K562 (cell line): ENCODE measurements around the gene RABGAP1L. TPM values are rescaled to one million over a fixed set of nuclear protein-coding genes. Genes with fewer than 3 reads are reported as not detected.
"Not testable (repeated sequence)": the region's sequence is repeated elsewhere in the genome, so short reads cannot be mapped to it uniquely, and the experiment has no call there.

Source experiments
- ATAC-seq: fragments of 200-7000 bp; cut with Tn5 transposase; 3 replicates; pipeline ENCODE4 v1.9.1; 2020; ENCODE audit warnings: moderate library complexity
- BruUV-seq: library from RNA; stranded (reverse); fragments of 400-500 nt; replicated peaks from 2 replicates; lab custom pipeline; 2021; lab: Mats Ljungman, UMichigan
- CTCF ChIA-PET: fragments of 300-600 bp; formaldehyde crosslinking; extraction: SDS; loops from one replicate; lab custom pipeline; 2021; ENCODE audit warnings: low intra/inter-chr PET ratio; lab: Yijun Ruan, JAX
- POLR2A ChIA-PET: fragments of 300-600, 350-650 bp; sonication (Branson Sonifier 250); formaldehyde crosslinking; extraction: SDS; loops from one replicate; lab custom pipeline; 2021; ENCODE audit warnings: antibody characterized with exemption, inconsistent platforms; lab: Yijun Ruan, JAX
- DNase-seq, 4 experiments: peaks; one replicate each; pipeline versions ENCODE4 v3.0.0 to v3.0.0-alpha.2; 2011 to 2018; ENCODE audit warnings: low spot score in 3 of 4, mixed read lengths in 3 of 4; ENCODE audit errors: extremely low read depth in 1 of 4
- FAIRE-seq: peaks from 2 replicates; lab custom pipeline; 2011; peaks lifted over from hg19 to GRCh38; lab: Jason Lieb, UNC
- H2AFZ ChIP-seq: 2 replicates; pipeline ENCODE4 v1.6.0; 2011; ENCODE audit warnings: low read depth, low read length, control low read depth, inconsistent platforms
- H3K27ac ChIP-seq: fragments of 200-600 bp; 3 replicates; pipeline ENCODE4 v1.8.0; 2011; ENCODE audit warnings: low read depth, mild to moderate bottlenecking, control low read depth, inconsistent platforms, low read length, moderate library complexity, mixed read lengths; ENCODE audit errors: extremely low read depth
- H3K27me3 ChIP-seq, 2 experiments: fragments of 300-600 bp in 1 of 2; 2 replicates in 1 of 2; 3 replicates in 1 of 2; pipeline versions ENCODE4 v1.6.0 to v1.8.0; 2011; ENCODE audit warnings: inconsistent platforms in 2 of 2, low read length in 2 of 2, mild to moderate bottlenecking in 1 of 2, mixed read lengths in 1 of 2, moderate library complexity in 1 of 2; ENCODE audit not compliant: control insufficient read depth in 2 of 2, insufficient read depth in 2 of 2
- H3K36me3 ChIP-seq: fragments of 300-600 bp; 3 replicates; pipeline ENCODE4 v1.8.0; 2011; ENCODE audit warnings: mild to moderate bottlenecking, low read length, inconsistent platforms; ENCODE audit not compliant: control insufficient read depth, insufficient read depth
- H3K4me1 ChIP-seq, 2 experiments: fragments of 200-600 bp in 1 of 2; replicated peaks in 1 of 2; 2 replicates in 1 of 2; 3 replicates in 1 of 2; pipeline versions ENCODE4 v1.5.1 to v1.8.0; 2011; ENCODE audit warnings: inconsistent platforms in 2 of 2, low read length in 2 of 2, mild to moderate bottlenecking in 1 of 2, mixed read lengths in 1 of 2, moderate library complexity in 1 of 2; ENCODE audit not compliant: control insufficient read depth in 2 of 2, insufficient read depth in 2 of 2
- H3K4me2 ChIP-seq: 2 replicates; pipeline ENCODE4 v1.6.1; 2011; ENCODE audit warnings: low read length, control low read depth, inconsistent platforms, mixed read lengths; ENCODE audit not compliant: insufficient read depth
- H3K4me3 ChIP-seq: fragments of 200-600 bp; sonication (generic), shearing (Covaris generic); 2 replicates; pipeline ENCODE4 v1.5.1; 2016; ENCODE audit warnings: control low read depth, inconsistent platforms
- H3K79me2 ChIP-seq: fragments of 200-600 bp; 3 replicates; pipeline ENCODE4 v1.8.0; 2011; ENCODE audit warnings: low read length, inconsistent platforms; ENCODE audit not compliant: control insufficient read depth, insufficient read depth
- H3K9ac ChIP-seq, 2 experiments: 2 replicates each; pipeline versions ENCODE4 v1.6.0 to v1.6.1; 2011; ENCODE audit warnings: low read depth in 2 of 2, low read length in 2 of 2, control low read depth in 1 of 2, inconsistent platforms in 1 of 2, mild to moderate bottlenecking in 1 of 2, mixed read lengths in 1 of 2; ENCODE audit not compliant: insufficient read depth in 1 of 2
- H3K9me1 ChIP-seq: one replicate; pipeline ENCODE4 v1.6.0; 2011; ENCODE audit warnings: inconsistent platforms, mild to moderate bottlenecking, low read length, moderate library complexity; ENCODE audit not compliant: control insufficient read depth, insufficient read depth
- H3K9me3 ChIP-seq: replicated peaks from 2 replicates; pipeline ENCODE4 v1.5.1; 2011; ENCODE audit warnings: low read depth, low read length, inconsistent platforms; ENCODE audit not compliant: control insufficient read depth, insufficient read depth
- H4K20me1 ChIP-seq: replicated peaks from 2 replicates; pipeline ENCODE4 v1.6.1; 2011; ENCODE audit warnings: low read length, inconsistent platforms, mixed read lengths; ENCODE audit not compliant: control insufficient read depth, insufficient read depth
- BRD4 ChIP-seq: fragments of 200-600 bp; sonication (generic); IDR thresholded peaks from 2 replicates; pipeline ENCODE4 v1.6.1; 2017; ENCODE audit warnings: inconsistent platforms
- BRD9 ChIP-seq: fragments of 450-650 bp; IDR thresholded peaks from 2 replicates; pipeline ENCODE4 v1.6.1; 2018; ENCODE audit warnings: low read depth; ENCODE audit not compliant: partially characterized antibody
- C11orf30 ChIP-seq: fragments of 450-650 bp; IDR thresholded peaks from 2 replicates; pipeline ENCODE4 v1.6.1; 2016; ENCODE audit warnings: low read depth, mild to moderate bottlenecking
- EHMT2 ChIP-seq: fragments of 450-650 bp; IDR thresholded peaks from 2 replicates; pipeline ENCODE4 v1.6.1; 2018; ENCODE audit warnings: antibody characterized with exemption
- NFE2L1 ChIP-seq: fragments of 450-650 bp; IDR thresholded peaks from 2 replicates; pipeline ENCODE4 v1.6.1; 2016; ENCODE audit warnings: missing genetic modification characterization, low read depth, mild to moderate bottlenecking, missing compliant biosample characterization, moderate library complexity, borderline replicate concordance
- NR2C1 ChIP-seq, 2 experiments: fragments of 450-650 bp; IDR thresholded peaks; 2 replicates each; pipeline ENCODE4 v1.6.1; 2017; ENCODE audit warnings: mild to moderate bottlenecking in 2 of 2, antibody characterized with exemption in 1 of 2, inconsistent platforms in 1 of 2, missing compliant biosample characterization in 1 of 2, missing genetic modification characterization in 1 of 2
- NR2C2 ChIP-seq, 2 experiments: fragments of 200-800 bp in 1 of 2; sonication (Bioruptor generic) in 1 of 2; sonication (generic) in 1 of 2; formaldehyde crosslinking in 1 of 2; IDR thresholded peaks; 2 replicates each; pipeline versions ENCODE4 v1.6.1 to v1.8.0; 2016 to 2022; ENCODE audit warnings: mild to moderate bottlenecking in 1 of 2, missing compliant biosample characterization in 1 of 2, missing genetic modification characterization in 1 of 2, missing genetic modification reagents in 1 of 2
- SMARCA4 ChIP-seq: fragments of 450-650 bp; IDR thresholded peaks from 2 replicates; pipeline ENCODE4 v1.6.1; 2016
- TAF9B ChIP-seq: fragments of 450-650 bp; IDR thresholded peaks from 2 replicates; pipeline ENCODE4 v1.6.1; 2018; ENCODE audit warnings: mild to moderate bottlenecking; ENCODE audit not compliant: partially characterized antibody
- WGBS: fragments of 100-300 bp; shearing (Covaris generic); methylation state at CpG from one replicate; pipeline ENCODE4 v1.1.6; 2016; ENCODE audit warnings: low coverage, mixed read lengths; ENCODE audit not compliant: insufficient coverage; ENCODE audit errors: missing lambda C conversion rate; 5-methylcytosine and 5-hydroxymethylcytosine counted together
- in situ Hi-C: fragments of 300-500 bp; cut with MboI; formaldehyde crosslinking; loops from 4 replicates; pipeline ENCODE4 v1.15.0; 2018; ENCODE audit warnings: inconsistent platforms, mixed read lengths
- intact Hi-C: fragments of 100-400 bp; cut with micrococcal nuclease; formaldehyde crosslinking; loops from 2 replicates; pipeline ENCODE4 v1.14.2; 2022
- polyA plus RNA-seq, 8 experiments: library from polyadenylated mRNA; depleted of rRNA in 4 of 8; stranded (reverse) in 5 of 8; unstranded in 3 of 8; fragments of >200 nt; fragmentation: Nextera tagmentation in 2 of 8; fragmentation: Illumina TruSeq in 1 of 8; extraction: Ambion mirVana in 2 of 8; extraction: Trizol in 1 of 8; gene quantifications; 2 replicates each; pipeline versions ENCODE4 v1.2.1 to v1.2.3, GENCODE V29; 2011 to 2014; ENCODE audit warnings: inconsistent platforms in 1 of 8, missing spikeins in 1 of 8
- total RNA-seq, 7 experiments: library from RNA; depleted of rRNA in 6 of 7; stranded (reverse); fragments of >200 nt in 6 of 7; fragmentation: Illumina TruSeq in 2 of 7; extraction: Trizol in 2 of 7; gene quantifications; 2 replicates each; pipeline versions ENCODE4 v1.2.1 to v1.2.3, GENCODE V29; 2011 to 2021; ENCODE audit warnings: low replicate concordance in 1 of 7
- TF ChIP-seq, protein P1 (sequence below), 2 experiments: fragments of 450-650 bp in 1 of 2; sonication (generic) in 1 of 2; formaldehyde crosslinking in 1 of 2; IDR thresholded peaks; 2 replicates each; pipeline versions ENCODE4 v1.7.1 to v1.9.0; 2016 to 2022; ENCODE audit warnings: inconsistent platforms in 1 of 2, mild to moderate bottlenecking in 1 of 2, missing genetic modification reagents in 1 of 2

Gene RABGAP1L
- total and polyA plus RNA-seq, 9 of the 15 experiments (the other 6 are each of a cell fraction or from before 2014, with no cell fraction given) = 16.5 to 44.9 (median 26.7) TPM

DNA sequence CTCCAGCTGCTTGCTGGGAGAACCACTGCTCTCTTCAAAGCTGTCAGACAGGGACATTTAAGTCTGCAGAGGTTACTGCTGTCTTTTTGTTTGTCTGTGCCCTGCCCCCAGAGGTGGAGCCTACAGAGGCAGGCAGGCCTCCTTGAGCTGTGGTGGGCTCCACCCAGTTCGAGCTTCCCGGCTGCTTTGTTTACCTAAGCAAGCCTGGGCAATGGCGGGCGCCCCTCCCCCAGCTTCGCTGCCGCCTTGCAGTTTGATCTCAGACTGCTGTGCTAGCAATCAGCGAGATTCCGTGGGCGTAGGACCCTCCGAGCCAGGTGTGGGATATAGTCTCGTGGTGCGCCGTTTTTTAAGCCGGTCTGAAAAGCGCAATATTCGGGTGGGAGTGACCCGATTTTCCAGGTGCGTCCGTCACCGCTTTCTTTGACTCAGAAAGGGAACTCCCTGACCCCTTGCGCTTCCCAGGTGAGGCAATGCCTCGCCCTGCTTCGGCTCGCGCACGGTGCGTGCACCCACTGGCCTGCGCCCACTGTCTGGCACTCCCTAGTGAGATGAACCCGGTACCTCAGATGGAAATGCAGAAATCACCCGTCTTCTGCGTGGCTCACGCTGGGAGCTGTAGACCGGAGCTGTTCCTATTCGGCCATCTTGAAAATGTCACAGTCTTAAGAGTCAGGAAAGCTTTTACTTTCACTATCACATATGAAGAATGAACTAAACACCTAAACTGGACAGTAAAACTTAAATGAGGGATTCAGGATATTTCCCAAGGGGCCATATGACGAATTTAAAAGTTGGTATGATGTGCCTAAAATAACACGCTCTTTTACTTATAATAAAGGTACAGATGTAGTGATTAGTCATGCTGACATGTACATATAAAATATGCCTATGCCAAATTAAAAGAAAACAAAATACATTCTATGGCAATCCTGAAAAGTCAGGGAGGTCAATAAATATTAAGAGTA lies 689.6 kb downstream of the RABGAP1L start:
- Histone ChIP-seq H3K4me2 (peak overlapping the region; percentile 71), H3K27ac (peak overlapping the region; percentile 68), H2AFZ (peak overlapping the region; percentile 88), H3K4me3 (peak overlapping the region; percentile 14; the same call in 1 of the 2 replicates), H3K9ac (peak overlapping the region in 1 of 2 experiments; percentile 63; a peak in 2 of 4 replicates)
- WGBS = 4% methylated on average over 14 of the region's 36 CpGs
- in situ Hi-C loops; CTCF ChIA-PET; H3K4me1 ChIP-seq; H4K20me1 ChIP-seq; H3K9me1 ChIP-seq; H3K36me3 ChIP-seq; H3K79me2 ChIP-seq; H3K27me3 ChIP-seq; intact Hi-C loops; H3K9me3 ChIP-seq; TF ChIP-seq NR2C2 (CRISPR knock-in tag; IDR thresholded peaks at IDR 0.05); NR2C1 (IDR thresholded peaks at IDR 0.05): not testable (repeated sequence)
- POLR2A ChIA-PET = interaction anchor here (0.7 kb wide), 2 partner anchors 16 to 34 kb away, joined by 3 read pairs; no protein-coding TSS in a partner anchor
- ATAC-seq = peak; percentile 97
- peak; percentile 60 for FAIRE-seq
- DNase-seq = peak in 2 of 4 experiments; percentile 18 to 56
- BruUV-seq = TSS peak; percentile 89
- TF ChIP-seq BRD9 (peak; percentile 78), TAF9B (peak; percentile 87), NFE2L1 (peak; percentile 43; the same call in 1 of the 2 replicates), NR2C2 (tag; IDR thresholded peaks at IDR 0.05) (0 out of 2 replicates have a peak, but pooled peaks have one; percentile 16), NR2C1 (tag; IDR thresholded peaks at IDR 0.05) (peak; percentile 6; the same call in 1 of the 2 replicates), EHMT2 (peak; percentile 67; the same call in 1 of the 2 replicates), BRD4 (0 out of 2 replicates have a peak, but pooled peaks have one; percentile 28), C11orf30 (peak; percentile 82), SMARCA4 (0 out of 2 replicates have a peak, but pooled peaks have one; percentile 28)
- TF ChIP-seq, protein P1, sequence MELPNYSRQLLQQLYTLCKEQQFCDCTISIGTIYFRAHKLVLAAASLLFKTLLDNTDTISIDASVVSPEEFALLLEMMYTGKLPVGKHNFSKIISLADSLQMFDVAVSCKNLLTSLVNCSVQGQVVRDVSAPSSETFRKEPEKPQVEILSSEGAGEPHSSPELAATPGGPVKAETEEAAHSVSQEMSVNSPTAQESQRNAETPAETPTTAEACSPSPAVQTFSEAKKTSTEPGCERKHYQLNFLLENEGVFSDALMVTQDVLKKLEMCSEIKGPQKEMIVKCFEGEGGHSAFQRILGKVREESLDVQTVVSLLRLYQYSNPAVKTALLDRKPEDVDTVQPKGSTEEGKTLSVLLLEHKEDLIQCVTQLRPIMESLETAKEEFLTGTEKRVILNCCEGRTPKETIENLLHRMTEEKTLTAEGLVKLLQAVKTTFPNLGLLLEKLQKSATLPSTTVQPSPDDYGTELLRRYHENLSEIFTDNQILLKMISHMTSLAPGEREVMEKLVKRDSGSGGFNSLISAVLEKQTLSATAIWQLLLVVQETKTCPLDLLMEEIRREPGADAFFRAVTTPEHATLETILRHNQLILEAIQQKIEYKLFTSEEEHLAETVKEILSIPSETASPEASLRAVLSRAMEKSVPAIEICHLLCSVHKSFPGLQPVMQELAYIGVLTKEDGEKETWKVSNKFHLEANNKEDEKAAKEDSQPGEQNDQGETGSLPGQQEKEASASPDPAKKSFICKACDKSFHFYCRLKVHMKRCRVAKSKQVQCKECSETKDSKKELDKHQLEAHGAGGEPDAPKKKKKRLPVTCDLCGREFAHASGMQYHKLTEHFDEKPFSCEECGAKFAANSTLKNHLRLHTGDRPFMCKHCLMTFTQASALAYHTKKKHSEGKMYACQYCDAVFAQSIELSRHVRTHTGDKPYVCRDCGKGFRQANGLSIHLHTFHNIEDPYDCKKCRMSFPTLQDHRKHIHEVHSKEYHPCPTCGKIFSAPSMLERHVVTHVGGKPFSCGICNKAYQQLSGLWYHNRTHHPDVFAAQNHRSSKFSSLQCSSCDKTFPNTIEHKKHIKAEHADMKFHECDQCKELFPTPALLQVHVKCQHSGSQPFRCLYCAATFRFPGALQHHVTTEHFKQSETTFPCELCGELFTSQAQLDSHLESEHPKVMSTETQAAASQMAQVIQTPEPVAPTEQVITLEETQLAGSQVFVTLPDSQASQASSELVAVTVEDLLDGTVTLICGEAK (IDR thresholded peaks at IDR 0.05) = peak; percentile 38; the same call in 1 of the 2 replicates
- TF ChIP-seq, protein P1 (CRISPR knock-in tag; IDR thresholded peaks at IDR 0.05) = not testable (repeated sequence)
